Memory B cell (primary cell): ENCODE results near the gene CREBRF.
A peak's percentile ranks its signal among the peaks of the same experiment; 100 is the strongest.
"Not testable (repeated sequence)": the region's sequence is repeated elsewhere in the genome, so short reads cannot be mapped to it uniquely, and the experiment has no call there.

Experiments used
- ATAC-seq: fragments of 150-1000 bp; cut with Tn5 transposase; 2 replicates; pipeline ENCODE4 v1.10.0; 2021; ENCODE audit warnings: low read depth, mild to moderate bottlenecking, moderate library complexity
- DNase-seq, 2 donors: peaks; one replicate each; pipeline ENCODE4 v3.0.0; 2022; ENCODE audit warnings: low spot score in 2 of 2
- H3K27ac Mint-ChIP-seq: one replicate; pipeline ENCODE4 v1.8.0; 2022; ENCODE audit warnings: mild to moderate bottlenecking, moderate library complexity, mixed read lengths
- H3K27me3 Mint-ChIP-seq: one replicate; pipeline ENCODE4 v1.8.0; 2022; ENCODE audit warnings: mixed read lengths
- H3K36me3 Mint-ChIP-seq: one replicate; pipeline ENCODE4 v1.8.0; 2022; ENCODE audit warnings: mild to moderate bottlenecking, mixed read lengths
- H3K4me1 Mint-ChIP-seq: one replicate; pipeline ENCODE4 v1.8.0; 2022; ENCODE audit warnings: mixed read lengths
- H3K4me3 Mint-ChIP-seq: one replicate; pipeline ENCODE4 v1.8.0; 2022; ENCODE audit warnings: mild to moderate bottlenecking, moderate library complexity, mixed read lengths
- H3K9me3 Mint-ChIP-seq: one replicate; pipeline ENCODE4 v1.8.0; 2022; ENCODE audit warnings: mixed read lengths

The CREBRF gene

DNA sequence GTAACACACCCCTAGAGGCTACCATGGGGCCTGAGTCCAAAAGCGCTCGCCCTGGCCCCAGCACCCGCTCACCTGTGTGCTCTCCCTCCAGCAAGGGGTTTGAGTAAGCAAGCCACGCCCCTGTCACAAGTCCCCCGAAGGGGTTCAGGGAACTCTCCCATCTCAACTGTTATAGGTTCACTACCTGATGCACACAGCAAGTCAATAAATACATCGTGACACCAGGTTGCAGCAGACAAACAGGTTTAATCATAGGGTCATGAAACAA is 8.4 kb upstream of the CREBRF start:
- no peak overlapping the region for H3K27ac Mint-ChIP-seq
- no peak for DNase-seq
- H3K9me3 Mint-ChIP-seq, result no peaks in the 10 kb centered on the region
- no peak overlapping the region for H3K4me3 Mint-ChIP-seq
- no peaks in the 10 kb centered on the region for H3K27me3 Mint-ChIP-seq
- H3K36me3 Mint-ChIP-seq, result no peaks in the 10 kb centered on the region
- ATAC-seq, result no peak
- peaks cover 5% of the 10 kb centered on the region for H3K4me1 Mint-ChIP-seq

DNA sequence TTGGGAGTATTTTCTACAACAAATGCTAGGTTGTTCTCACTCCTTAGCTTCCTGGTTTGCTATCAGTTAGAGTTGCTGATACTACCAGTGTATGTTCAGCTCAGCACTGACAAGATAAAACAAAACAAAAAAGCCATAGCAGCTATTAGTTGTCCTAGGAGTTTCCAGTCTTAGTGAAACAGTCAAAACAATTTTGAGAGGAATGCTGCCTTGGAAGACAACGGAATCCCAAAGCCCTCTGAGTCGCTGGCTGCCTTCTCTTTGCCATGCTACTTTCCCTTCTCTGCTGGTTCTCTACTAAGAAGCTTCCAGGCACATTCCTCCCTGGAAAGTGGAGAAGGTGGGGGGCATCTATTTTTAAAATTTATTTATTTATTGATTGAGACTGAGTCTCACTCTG is 5.4 kb upstream of the CREBRF start:
- H3K27me3 Mint-ChIP-seq, result no peaks in the 10 kb centered on the region
- DNase-seq (no peak), ATAC-seq (no peak)
- H3K9me3 Mint-ChIP-seq, result no peaks in the 10 kb centered on the region
- no peak overlapping the region for H3K27ac Mint-ChIP-seq
- H3K36me3 Mint-ChIP-seq, result no peaks in the 10 kb centered on the region
- H3K4me1 Mint-ChIP-seq, result peaks cover 18% of the 10 kb centered on the region
- H3K4me3 Mint-ChIP-seq, result no peak overlapping the region

DNA sequence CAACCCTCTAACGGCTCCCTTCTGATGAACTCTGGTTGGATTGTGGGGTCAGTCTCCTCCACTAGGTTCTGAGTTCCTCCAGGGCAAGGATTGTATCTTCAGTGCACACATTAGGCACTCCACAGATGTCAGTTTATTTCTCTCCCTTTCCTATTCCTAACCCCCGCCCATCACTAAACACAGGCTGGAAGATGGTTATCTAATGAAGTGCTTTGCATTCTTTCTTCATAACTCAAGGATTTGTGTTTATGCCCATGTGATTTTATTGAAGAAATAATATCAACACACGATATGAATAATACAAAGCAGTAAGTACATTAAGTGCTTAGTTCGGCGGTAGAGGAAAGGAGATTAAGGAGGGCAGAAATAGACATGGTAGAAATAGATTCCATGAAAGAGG is 4.4 kb upstream of the CREBRF start:
- H3K4me1 Mint-ChIP-seq, result peaks cover 18% of the 10 kb centered on the region
- H3K27me3 Mint-ChIP-seq, result no peaks in the 10 kb centered on the region
- ATAC-seq, result no peak
- H3K36me3 Mint-ChIP-seq, result no peaks in the 10 kb centered on the region
- no peaks in the 10 kb centered on the region for H3K9me3 Mint-ChIP-seq
- no peak for DNase-seq
- H3K4me3 Mint-ChIP-seq, result no peak overlapping the region
- H3K27ac Mint-ChIP-seq, result peak overlapping the region; percentile 3

- Mint-ChIP-seq H3K27ac (no peak overlapping the region), H3K9me3 (no peaks in the 10 kb centered on the region), H3K36me3 (no peaks in the 10 kb centered on the region), H3K4me3 (no peak overlapping the region), H3K27me3 (no peaks in the 10 kb centered on the region), H3K4me1 (peaks cover 18% of the 10 kb centered on the region)
- no peak for DNase-seq
- ATAC-seq, result no peak
Measured at GRCh38 chr5:173053041-173053440, 3.1 kb upstream of the CREBRF start.

DNA sequence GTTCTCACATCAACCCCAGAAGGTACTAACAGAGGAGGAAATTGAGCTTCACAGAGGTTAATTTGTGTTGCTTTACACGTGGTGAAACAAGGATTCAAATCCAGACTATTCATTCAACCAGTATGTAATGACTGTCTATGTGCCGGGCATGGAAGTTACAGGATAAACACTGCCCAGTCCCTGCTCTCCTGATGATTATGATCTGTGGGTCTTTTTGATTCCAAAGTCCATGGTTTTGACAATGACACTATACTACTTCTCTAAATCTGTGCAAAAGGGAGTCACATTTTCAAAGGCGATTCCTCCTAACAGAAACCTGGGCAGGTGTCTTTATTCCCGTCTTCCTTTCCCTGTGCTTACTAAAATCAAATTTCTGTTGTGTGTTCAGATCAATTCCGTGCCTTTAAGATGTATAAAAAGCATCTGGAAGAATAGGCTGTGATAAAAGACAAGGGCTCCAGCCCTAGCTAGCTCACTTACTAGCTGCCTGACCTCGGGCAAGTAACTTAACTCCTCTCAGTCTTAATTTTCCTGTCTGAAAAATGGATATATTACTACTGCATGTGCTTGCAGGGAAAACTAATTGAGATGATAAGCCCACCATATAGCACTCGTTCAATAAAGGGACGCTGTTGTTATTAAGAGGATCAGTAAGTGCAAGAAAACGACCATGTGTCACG is 970 bp upstream of the CREBRF start:
- Mint-ChIP-seq H3K27me3 (no peaks in the 10 kb centered on the region), H3K4me3 (peak overlapping the region; percentile 77), H3K27ac (peak overlapping the region; percentile 84), H3K4me1 (peaks cover 21% of the 10 kb centered on the region), H3K36me3 (no peaks in the 10 kb centered on the region), H3K9me3 (no peaks in the 10 kb centered on the region)
- DNase-seq (no peak), ATAC-seq (no peak)

- Mint-ChIP-seq H3K4me3 (peak overlapping the region; percentile 77), H3K4me1 (peaks cover 21% of the 10 kb centered on the region), H3K36me3 (no peaks in the 10 kb centered on the region), H3K9me3 (no peaks in the 10 kb centered on the region), H3K27ac (peak overlapping the region; percentile 84), H3K27me3 (no peaks in the 10 kb centered on the region)
- no peak for ATAC-seq
- DNase-seq, result no peak
Measured at GRCh38 chr5:173055722-173055982, 500 bp upstream of the CREBRF start.

DNA sequence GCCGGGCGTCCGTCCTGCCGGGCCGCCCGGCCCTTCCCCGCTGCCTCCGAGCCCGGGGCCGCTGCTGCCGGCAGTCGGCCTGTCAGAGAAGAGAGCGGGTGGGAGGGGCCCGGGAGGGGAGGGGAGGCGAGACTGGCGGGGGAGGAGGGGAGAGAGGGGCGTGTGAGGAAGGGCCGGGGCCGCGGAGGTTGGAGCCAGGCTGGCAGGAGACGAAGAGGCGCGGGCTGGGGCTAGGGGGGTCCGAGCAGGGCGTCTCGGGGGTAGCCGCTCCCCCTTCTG is 570 bp downstream of the CREBRF start:
- Mint-ChIP-seq H3K4me3 (peak overlapping the region; percentile 88), H3K9me3 (no peaks in the 10 kb centered on the region), H3K4me1 (peaks cover 21% of the 10 kb centered on the region), H3K27me3 (no peaks in the 10 kb centered on the region), H3K36me3 (no peaks in the 10 kb centered on the region), H3K27ac (peak overlapping the region; percentile 91)
- no peak for DNase-seq
- ATAC-seq, result peak; percentile 37

- H3K4me1 Mint-ChIP-seq, result peaks cover 19% of the 10 kb centered on the region
- no peaks in the 10 kb centered on the region for H3K36me3 Mint-ChIP-seq
- H3K4me3 Mint-ChIP-seq, result peak overlapping the region; percentile 88
- ATAC-seq, result peak; percentile 75
- no peaks in the 10 kb centered on the region for H3K9me3 Mint-ChIP-seq
- peak overlapping the region; percentile 91 for H3K27ac Mint-ChIP-seq
- no peaks in the 10 kb centered on the region for H3K27me3 Mint-ChIP-seq
- peak; percentile 98 to 99 for DNase-seq
Measured at GRCh38 chr5:173057062-173057924, 1.1 kb downstream of the CREBRF start.

DNA sequence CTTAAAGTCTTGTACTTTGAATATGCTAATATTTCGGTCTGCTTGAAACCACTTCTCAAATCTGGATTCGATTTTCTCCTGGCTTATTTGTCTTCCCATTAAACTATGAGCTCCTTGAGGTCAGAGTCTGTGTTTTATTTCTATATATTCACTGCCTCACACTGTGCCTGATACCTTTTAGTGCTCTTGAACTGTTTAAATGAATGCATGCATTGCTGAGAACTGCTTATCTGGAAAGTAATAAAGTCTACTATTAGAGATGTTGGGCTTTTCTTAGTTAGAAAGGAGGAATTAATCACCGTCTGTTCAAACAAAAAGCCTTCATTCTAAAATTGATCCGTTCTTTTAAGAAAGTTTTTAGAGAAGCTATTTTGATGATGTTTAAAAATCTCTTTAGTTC is 6.0 kb downstream of the CREBRF start:
- H3K27ac Mint-ChIP-seq, result peak overlapping the region; percentile 87

GRCh38 chr5:173065155-173065554 is 9.0 kb downstream of the CREBRF start:
- DNase-seq, result no peak
- Mint-ChIP-seq H3K27me3 (no peaks in the 10 kb centered on the region), H3K9me3 (no peaks in the 10 kb centered on the region)

More for the DNA sequence above, 6.0 kb downstream of the CREBRF start:
- Mint-ChIP-seq H3K36me3 (peaks cover 6% of the 10 kb centered on the region), H3K4me3 (no peak overlapping the region), H3K9me3 (no peaks in the 10 kb centered on the region), H3K4me1 (peaks cover 22% of the 10 kb centered on the region), H3K27me3 (no peaks in the 10 kb centered on the region)
- DNase-seq (no peak), ATAC-seq (no peak)

GRCh38 chr5:173069671-173070070 is 13.5 kb downstream of the CREBRF start:
- peak; percentile 49 for ATAC-seq
- no peaks in the 10 kb centered on the region for H3K9me3 Mint-ChIP-seq
- no peak for DNase-seq
- H3K36me3 Mint-ChIP-seq, result peaks cover 7% of the 10 kb centered on the region
- H3K27me3 Mint-ChIP-seq, result no peaks in the 10 kb centered on the region
- peak overlapping the region; percentile 75 for H3K27ac Mint-ChIP-seq
- H3K4me1 Mint-ChIP-seq, result peaks cover 33% of the 10 kb centered on the region
- peak overlapping the region; percentile 54 for H3K4me3 Mint-ChIP-seq

More at GRCh38 chr5:173065155-173065554, 9.0 kb downstream of the CREBRF start:
- Mint-ChIP-seq H3K4me3 (peak overlapping the region; percentile 72), H3K27ac (peak overlapping the region; percentile 89), H3K36me3 (peaks cover 7% of the 10 kb centered on the region), H3K4me1 (peaks cover 30% of the 10 kb centered on the region)
- peak; percentile 60 for ATAC-seq

- ATAC-seq (no peak), DNase-seq (no peak)
- peaks cover 28% of the 10 kb centered on the region for H3K4me1 Mint-ChIP-seq
- peaks cover 2% of the 10 kb centered on the region for H3K9me3 Mint-ChIP-seq
- no peak overlapping the region for H3K27ac Mint-ChIP-seq
- H3K4me3 Mint-ChIP-seq, result no peak overlapping the region
- H3K27me3 Mint-ChIP-seq, result no peaks in the 10 kb centered on the region
- H3K36me3 Mint-ChIP-seq, result peaks cover 15% of the 10 kb centered on the region
Measured at GRCh38 chr5:173075137-173075843, 19.1 kb downstream of the CREBRF start.

GRCh38 chr5:173075970-173076369 is 19.8 kb downstream of the CREBRF start:
- Mint-ChIP-seq H3K27ac (no peak overlapping the region), H3K9me3 (peaks cover 2% of the 10 kb centered on the region), H3K4me3 (no peak overlapping the region), H3K27me3 (no peaks in the 10 kb centered on the region), H3K36me3 (peaks cover 15% of the 10 kb centered on the region), H3K4me1 (peaks cover 24% of the 10 kb centered on the region)
- DNase-seq (no peak), ATAC-seq (no peak)

GRCh38 chr5:173076471-173076870 is 20.3 kb downstream of the CREBRF start:
- not testable (repeated sequence) for DNase-seq, H3K27me3 Mint-ChIP-seq, ATAC-seq, H3K9me3 Mint-ChIP-seq, H3K4me3 Mint-ChIP-seq, H3K27ac Mint-ChIP-seq
- H3K4me1 Mint-ChIP-seq, result peaks cover 23% of the 10 kb centered on the region
- peaks cover 20% of the 10 kb centered on the region for H3K36me3 Mint-ChIP-seq
